GM18526 (cell line): ENCODE data around the gene MARCHF11.

Source experiments
- POLR2A ChIP-seq: IDR thresholded peaks from 3 replicates; pipeline ENCODE4 v1.6.1; 2011; ENCODE audit not compliant: insufficient read length; ENCODE audit errors: extremely low read depth

MARCHF11 gene

GRCh38 chr5:16140944-16141343 is 38.6 kb downstream of the MARCHF11 start:
- no peak for TF ChIP-seq POLR2A

- no peak for TF ChIP-seq POLR2A
These were observed 39.2 kb downstream of the MARCHF11 start for GRCh38 chr5:16140417-16140816.

GRCh38 chr5:16137177-16137576 is 42.4 kb downstream of the MARCHF11 start:
- TF ChIP-seq POLR2A, result no peak

- TF ChIP-seq POLR2A, result no peak
These were observed 44.1 kb downstream of the MARCHF11 start for GRCh38 chr5:16135506-16135905.

GRCh38 chr5:16135003-16135402 is 44.6 kb downstream of the MARCHF11 start:
- TF ChIP-seq POLR2A, result no peak

GRCh38 chr5:16134204-16134603 is 45.4 kb downstream of the MARCHF11 start:
- TF ChIP-seq POLR2A, result no peak

GRCh38 chr5:16131878-16132277 is 47.7 kb downstream of the MARCHF11 start:
- TF ChIP-seq POLR2A, result no peak

- no peak for TF ChIP-seq POLR2A
These were observed 50.6 kb downstream of the MARCHF11 start for GRCh38 chr5:16128944-16129343.

GRCh38 chr5:16127865-16128544 is 51.6 kb downstream of the MARCHF11 start:
- TF ChIP-seq POLR2A, result no peak

GRCh38 chr5:16120579-16120978 is 59.0 kb downstream of the MARCHF11 start:
- no peak for TF ChIP-seq POLR2A

- no peak for TF ChIP-seq POLR2A
These were observed 59.8 kb downstream of the MARCHF11 start for GRCh38 chr5:16119790-16120189.

GRCh38 chr5:16115140-16115539 is 64.5 kb downstream of the MARCHF11 start:
- TF ChIP-seq POLR2A, result no peak

GRCh38 chr5:16108418-16108817 is 71.2 kb downstream of the MARCHF11 start:
- TF ChIP-seq POLR2A, result no peak

- no peak for TF ChIP-seq POLR2A
These were observed 74.6 kb downstream of the MARCHF11 start for GRCh38 chr5:16104961-16105360.

GRCh38 chr5:16095612-16096011 is 84.0 kb downstream of the MARCHF11 start:
- TF ChIP-seq POLR2A, result no peak

- TF ChIP-seq POLR2A, result no peak
These were observed 89.3 kb downstream of the MARCHF11 start for GRCh38 chr5:16090270-16090669.

GRCh38 chr5:16082982-16083381 is 96.6 kb downstream of the MARCHF11 start:
- TF ChIP-seq POLR2A, result no peak
